Breast epithelium (tissue), 3 donors: ENCODE measurements around the gene USP1.

ENCODE experiments used
- CTCF ChIP-seq, 3 donors: fragments of 450-650 bp; IDR thresholded peaks; one replicate each; pipeline ENCODE4 v1.5.1; 2016 to 2017; ENCODE audit warnings: antibody characterized with exemption in 3 of 3, mild to moderate bottlenecking in 3 of 3, moderate library complexity in 3 of 3
- POLR2AphosphoS5 ChIP-seq, 3 donors: sonication (generic); formaldehyde crosslinking; IDR thresholded peaks; one replicate each; pipeline ENCODE4 v1.6.1; 2017; ENCODE audit warnings: antibody characterized with exemption in 3 of 3

- TF ChIP-seq POLR2AphosphoS5 (IDR thresholded peaks at IDR 0.05) (no peak), CTCF (IDR thresholded peaks at IDR 0.05) (no peak)
Measured at GRCh38 chr1:62395291-62395690, 41.6 kb upstream of the USP1 start.
